Measurements from ENCODE around the gene CCDC183. TPM values are rescaled to one million over a fixed set of nuclear protein-coding genes. Genes with fewer than 3 reads are reported as not detected.
"Not testable (repeated sequence)": the region's sequence is repeated elsewhere in the genome, so short reads cannot be mapped to it uniquely, and the experiment has no call there.

The CCDC183 gene
- polyA plus RNA-seq, 3 donors: 0.54 to 2.1 TPM; not detected in 1

DNA sequence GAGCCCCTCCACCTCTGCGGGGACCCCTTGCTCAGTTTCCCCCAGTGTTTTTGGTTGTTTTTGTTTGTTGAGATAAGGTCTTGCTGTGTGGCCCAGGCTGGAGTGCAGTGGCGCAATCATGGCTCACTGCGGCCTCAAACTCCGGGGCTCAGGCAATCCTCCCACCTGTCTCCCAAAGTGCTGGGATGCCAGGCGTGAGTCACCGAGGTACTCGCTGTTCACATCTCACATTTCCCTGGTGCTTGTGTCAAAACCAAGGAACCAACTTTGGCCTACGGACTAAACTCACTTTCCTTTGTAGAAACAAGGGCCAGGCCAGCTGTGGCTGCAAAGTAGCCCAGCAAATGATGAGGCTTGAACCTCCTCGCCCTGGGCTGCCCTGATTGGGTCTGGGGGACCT lies 36.4 kb downstream of the CCDC183 start:
- WGBS (ENCODE audit: insufficient coverage): 98% methylated on average over 8 of the region's 9 CpGs
- Histone ChIP-seq H3K36me3 (replicated peaks in 1 of 2; ENCODE audit: control insufficient read depth in 1 of 2, insufficient read depth in 2 of 2, low read length in 2 of 2) (peaks cover 64 to 76% of the 10 kb centered on the region in 2 donors), H3K9ac (ENCODE audit: insufficient read depth, low read length, poor library complexity, severe bottlenecking) (no peak overlapping the region), H4K20me1 (ENCODE audit: insufficient read depth, low read length) (no peaks in the 10 kb centered on the region), H3K4me2 (replicated peaks; ENCODE audit: extremely low read depth, low read length, poor library complexity, severe bottlenecking) (no peak overlapping the region), H3K27me3 (ENCODE audit: control insufficient read depth in 2 of 2, insufficient read depth in 2 of 2, low read length in 2 of 2) (no peaks in the 10 kb centered on the region), H3K27ac (ENCODE audit: low read depth in 1 of 2, low read length in 2 of 2) (no peak overlapping the region), H2AFZ (ENCODE audit: insufficient read depth, low read depth, low read length, poor library complexity, severe bottlenecking) (no peak overlapping the region), H3K4me1 (ENCODE audit: control insufficient read depth in 1 of 2, insufficient read depth in 2 of 2, low read length in 2 of 2) (no peaks in the 10 kb centered on the region), H3K9me3 (replicated peaks in 1 of 2; ENCODE audit: control insufficient read depth in 1 of 2, insufficient read depth in 1 of 2, low read length in 2 of 2) (no peaks in the 10 kb centered on the region), H3K79me2 (ENCODE audit: insufficient read depth, low read length) (no peaks in the 10 kb centered on the region), H3K4me3 (replicated peaks in 1 of 3; ENCODE audit: low read depth in 2 of 3, low read length in 3 of 3) (no peak overlapping the region)
- no peak for DNase-seq
- peak overlapping the region in 1 of 7 donors; percentile 25 for H3K27ac Mint-ChIP-seq
- peaks cover 0 to 1% (median 0%) of the 10 kb centered on the region in 7 donors for H3K9me3 Mint-ChIP-seq
- intact Hi-C loops (cut with micrococcal nuclease): no loop called here
- TF ChIP-seq, protein P1, sequence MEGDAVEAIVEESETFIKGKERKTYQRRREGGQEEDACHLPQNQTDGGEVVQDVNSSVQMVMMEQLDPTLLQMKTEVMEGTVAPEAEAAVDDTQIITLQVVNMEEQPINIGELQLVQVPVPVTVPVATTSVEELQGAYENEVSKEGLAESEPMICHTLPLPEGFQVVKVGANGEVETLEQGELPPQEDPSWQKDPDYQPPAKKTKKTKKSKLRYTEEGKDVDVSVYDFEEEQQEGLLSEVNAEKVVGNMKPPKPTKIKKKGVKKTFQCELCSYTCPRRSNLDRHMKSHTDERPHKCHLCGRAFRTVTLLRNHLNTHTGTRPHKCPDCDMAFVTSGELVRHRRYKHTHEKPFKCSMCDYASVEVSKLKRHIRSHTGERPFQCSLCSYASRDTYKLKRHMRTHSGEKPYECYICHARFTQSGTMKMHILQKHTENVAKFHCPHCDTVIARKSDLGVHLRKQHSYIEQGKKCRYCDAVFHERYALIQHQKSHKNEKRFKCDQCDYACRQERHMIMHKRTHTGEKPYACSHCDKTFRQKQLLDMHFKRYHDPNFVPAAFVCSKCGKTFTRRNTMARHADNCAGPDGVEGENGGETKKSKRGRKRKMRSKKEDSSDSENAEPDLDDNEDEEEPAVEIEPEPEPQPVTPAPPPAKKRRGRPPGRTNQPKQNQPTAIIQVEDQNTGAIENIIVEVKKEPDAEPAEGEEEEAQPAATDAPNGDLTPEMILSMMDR (IDR thresholded peaks at IDR 0.05): no peak
- no peak overlapping the region for H3K4me3 Mint-ChIP-seq
- H3K36me3 Mint-ChIP-seq: peaks cover 39 to 81% of the 10 kb centered on the region in 2 donors
- H3K4me1 Mint-ChIP-seq: no peaks in the 10 kb centered on the region
- H3K27me3 Mint-ChIP-seq (ENCODE audit: low read depth in 3 of 3): peaks cover 0 to 2% (median 0%) of the 10 kb centered on the region in 3 donors

GRCh38 chr9:136833381-136834048 lies 37.4 kb downstream of the CCDC183 start:
- WGBS (ENCODE audit: insufficient coverage): 93% methylated on average over 10 of the region's 16 CpGs
- H3K9me3 ChIP-seq (replicated peaks in 1 of 2; ENCODE audit: control insufficient read depth in 1 of 2, insufficient read depth in 1 of 2, low read length in 2 of 2); H3K4me1 Mint-ChIP-seq; H3K27me3 ChIP-seq (ENCODE audit: control insufficient read depth in 2 of 2, insufficient read depth in 2 of 2, low read length in 2 of 2); H3K79me2 ChIP-seq (ENCODE audit: insufficient read depth, low read length); H2AFZ ChIP-seq (ENCODE audit: insufficient read depth, low read depth, low read length, poor library complexity, severe bottlenecking); H3K4me3 ChIP-seq (replicated peaks in 1 of 3; ENCODE audit: low read depth in 2 of 3, low read length in 3 of 3); DNase-seq; H3K9ac ChIP-seq (ENCODE audit: insufficient read depth, low read length, poor library complexity, severe bottlenecking); intact Hi-C loops (cut with micrococcal nuclease); H3K4me2 ChIP-seq (replicated peaks; ENCODE audit: extremely low read depth, low read length, poor library complexity, severe bottlenecking); H3K4me3 Mint-ChIP-seq; H4K20me1 ChIP-seq (ENCODE audit: insufficient read depth, low read length); H3K9me3 Mint-ChIP-seq; H3K27ac ChIP-seq (ENCODE audit: low read depth in 1 of 2, low read length in 2 of 2); H3K27ac Mint-ChIP-seq; H3K4me1 ChIP-seq (ENCODE audit: control insufficient read depth in 1 of 2, insufficient read depth in 2 of 2, low read length in 2 of 2); H3K27me3 Mint-ChIP-seq (ENCODE audit: low read depth in 3 of 3): not testable (repeated sequence)
- H3K36me3 Mint-ChIP-seq: peaks cover 42 to 80% of the 10 kb centered on the region in 2 donors
- peaks cover 56 to 71% of the 10 kb centered on the region in 2 donors for H3K36me3 ChIP-seq (replicated peaks in 1 of 2; ENCODE audit: control insufficient read depth in 1 of 2, insufficient read depth in 2 of 2, low read length in 2 of 2)
